HG02885 (cell line): ENCODE results near the gene KCNAB1.
"Not testable (repeated sequence)": the region's sequence is repeated elsewhere in the genome, so short reads cannot be mapped to it uniquely, and the experiment has no call there.

Experiments
- ATAC-seq: cut with Tn5 transposase; IDR thresholded peaks from one replicate; pipeline ENCODE4 v1.9.1; 2021; ENCODE audit warnings: mild to moderate bottlenecking; ENCODE audit not compliant: unreplicated experiment, poor library complexity

KCNAB1 gene

GRCh38 chr3:156172536-156172935, 52.2 kb downstream of the KCNAB1 start:
- no peak for ATAC-seq

- no peak for ATAC-seq
These were observed 54.0 kb downstream of the KCNAB1 start for GRCh38 chr3:156174229-156174847.

GRCh38 chr3:156175570-156175969, 55.2 kb downstream of the KCNAB1 start:
- ATAC-seq: no peak

- no peak for ATAC-seq
These were observed 55.7 kb downstream of the KCNAB1 start for GRCh38 chr3:156176048-156176447.

GRCh38 chr3:156176629-156177210, 56.3 kb downstream of the KCNAB1 start:
- ATAC-seq: no peak

- ATAC-seq: no peak
These were observed 59.7 kb downstream of the KCNAB1 start for GRCh38 chr3:156180077-156180476.

- ATAC-seq: no peak
These were observed 61.1 kb downstream of the KCNAB1 start for GRCh38 chr3:156181509-156181908.

GRCh38 chr3:156183396-156183795, 63.0 kb downstream of the KCNAB1 start:
- ATAC-seq: no peak

GRCh38 chr3:156184156-156184555, 63.8 kb downstream of the KCNAB1 start:
- ATAC-seq: no peak

GRCh38 chr3:156187146-156187769, 66.9 kb downstream of the KCNAB1 start:
- no peak for ATAC-seq

- ATAC-seq: no peak
These were observed 68.4 kb downstream of the KCNAB1 start for GRCh38 chr3:156188757-156189156.

- ATAC-seq: no peak
These were observed 69.5 kb downstream of the KCNAB1 start for GRCh38 chr3:156189927-156190326.

GRCh38 chr3:156194945-156195344, 74.6 kb downstream of the KCNAB1 start:
- ATAC-seq: not testable (repeated sequence)

- not testable (repeated sequence) for ATAC-seq
These were observed 76.8 kb downstream of the KCNAB1 start for GRCh38 chr3:156197152-156197551.

GRCh38 chr3:156201411-156202405, 81.3 kb downstream of the KCNAB1 start:
- no peak for ATAC-seq

GRCh38 chr3:156206157-156206556, 85.8 kb downstream of the KCNAB1 start:
- ATAC-seq: no peak

GRCh38 chr3:156207802-156208685, 87.7 kb downstream of the KCNAB1 start:
- ATAC-seq: peak; percentile 47

- ATAC-seq: no peak
These were observed 89.4 kb downstream of the KCNAB1 start for GRCh38 chr3:156209631-156210335.

- ATAC-seq: no peak
These were observed 91.2 kb downstream of the KCNAB1 start for GRCh38 chr3:156211583-156211982.
